ENCODE data around the gene KDELR3. TPM values are rescaled to one million over a fixed set of nuclear protein-coding genes. Genes with fewer than 3 reads are reported as not detected.

KDELR3 gene
- total and polyA plus RNA-seq, 2 donors (not counting 3 experiments of a cell fraction or from before 2014, with no cell fraction given): 28.6 to 61.3 TPM

- Histone ChIP-seq H2AFZ (ENCODE audit: low read depth, low read length) (no peak overlapping the region), H3K4me2 (ENCODE audit: insufficient read depth, low read length) (no peak overlapping the region)
Observed at GRCh38 chr22:38453996-38454352, 13.9 kb upstream of the KDELR3 start.

More at GRCh38 chr22:38453996-38454352, 13.9 kb upstream of the KDELR3 start:
- Histone ChIP-seq H3K9me3 (replicated peaks; ENCODE audit: control insufficient read depth, insufficient read depth, low read length) (no peaks in the 10 kb centered on the region), H3K4me1 (ENCODE audit: control insufficient read depth, extremely low read depth, insufficient read depth, low read length) (no peaks in the 10 kb centered on the region), H4K20me1 (replicated peaks; ENCODE audit: control insufficient read depth, extremely low read depth, insufficient read depth, low read length) (no peaks in the 10 kb centered on the region), H3K4me3 (replicated peaks in 1 of 3; ENCODE audit: insufficient read depth in 1 of 3, low read depth in 1 of 3, low read length in 3 of 3) (no peak overlapping the region), H3K9me1 (replicated peaks; ENCODE audit: control insufficient read depth, extremely low read depth, insufficient read depth, low read length) (no peaks in the 10 kb centered on the region), H3K9ac (replicated peaks; ENCODE audit: extremely low read depth, insufficient read depth, low read length) (no peak overlapping the region), H3K36me3 (ENCODE audit: control insufficient read depth in 2 of 2, extremely low read depth in 1 of 2, insufficient read depth in 2 of 2, low read length in 2 of 2) (no peaks in the 10 kb centered on the region), H3K27ac (ENCODE audit: insufficient read depth, low read depth, low read length) (no peak overlapping the region), H3K79me2 (ENCODE audit: control insufficient read depth, insufficient read depth, low read length) (no peaks in the 10 kb centered on the region), H3K27me3 (ENCODE audit: control insufficient read depth in 2 of 2, insufficient read depth in 2 of 2, low read length in 2 of 2) (peaks cover 47 to 51% of the 10 kb centered on the region in 2 experiments)
- FAIRE-seq: no peak
- BruUV-seq (replicated peaks): no TSS peak
- TF ChIP-seq EZH2 (IDR thresholded peaks at IDR 0.05; ENCODE audit: borderline replicate concordance, low read depth, low read length, severe bottlenecking): no peak
- TF ChIP-seq GATA2 (IDR thresholded peaks at IDR 0.05; ENCODE audit: insufficient read depth, insufficient read length, low read depth, low read length): no peak
- TF ChIP-seq CTCF (IDR thresholded peaks at IDR 0.05; ENCODE audit: extremely low read depth in 1 of 2, insufficient read depth in 1 of 2, low read depth in 1 of 2, low read length in 2 of 2): no peak
- no peak for TF ChIP-seq POLR2AphosphoS5 (IDR thresholded peaks at IDR 0.05; ENCODE audit: insufficient read depth, low read depth, low read length)
- TF ChIP-seq FOS (IDR thresholded peaks at IDR 0.05; ENCODE audit: borderline replicate concordance, insufficient read depth, low read length): no peak
- no peak for TF ChIP-seq MYC (IDR thresholded peaks at IDR 0.05; ENCODE audit: low read depth, low read length)
- no peak for TF ChIP-seq JUN (IDR thresholded peaks at IDR 0.05; ENCODE audit: borderline replicate concordance, insufficient read depth, insufficient read length, low read depth)
- no peak for TF ChIP-seq MAX (IDR thresholded peaks at IDR 0.05; ENCODE audit: insufficient read depth, insufficient read length)
- TF ChIP-seq POLR2A (IDR thresholded peaks at IDR 0.05; ENCODE audit: low read depth, low read length): no peak
- DNase-seq (ENCODE audit: low read depth, low spot score): no peak
- ChIA-PET CTCF (no interaction called here), POLR2A (no interaction called here)
- intact Hi-C loops (cut with micrococcal nuclease) (no loop called here), dilution Hi-C loops (cut with MboI; ENCODE audit: extremely low pct_ligation_motif_present, low sequenced_read_pairs) (no loop called here)

Data from endothelial cell of umbilical vein (primary cell).